ENCODE measurements around the gene RASGEF1C. TPM values are rescaled to one million over a fixed set of nuclear protein-coding genes. Genes with fewer than 3 reads are reported as not detected.

RASGEF1C gene
- not detected in 2 replicates for total RNA-seq

GRCh38 chr5:180209137-180209581 lies at the start of gene RASGEF1C:
RASGEF1C (minus strand) TSS chr5:180209211; CDS start chr5:180138052, 71,159 bp downstream.
- intact Hi-C loops (cut with micrococcal nuclease), result no loop called here

- intact Hi-C loops (cut with micrococcal nuclease), result no loop called here
These were observed 44.2 kb upstream of the RASGEF1C start for GRCh38 chr5:180253036-180253824.

DNA sequence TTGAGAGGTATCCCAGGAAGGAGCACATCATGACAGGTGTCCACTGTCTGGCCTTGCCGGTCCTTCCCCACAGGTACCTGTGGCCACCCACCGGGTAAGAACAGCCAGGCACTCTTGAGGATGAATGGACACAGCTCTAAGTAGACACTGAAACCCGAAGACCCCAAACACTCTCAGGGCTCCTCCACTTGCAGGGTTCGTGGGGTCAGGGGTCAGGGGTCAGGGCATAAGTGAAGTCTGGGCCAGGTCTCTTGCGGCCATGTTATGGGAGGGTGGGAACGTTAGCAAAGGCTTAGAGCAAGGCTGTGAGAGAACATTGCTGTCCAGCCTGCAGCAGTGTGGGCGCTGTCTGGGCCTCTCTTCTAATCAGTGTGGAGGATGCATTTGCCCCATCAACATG lies 42.9 kb upstream of the RASGEF1C start:
- intact Hi-C loops (cut with micrococcal nuclease), result no loop called here

DNA sequence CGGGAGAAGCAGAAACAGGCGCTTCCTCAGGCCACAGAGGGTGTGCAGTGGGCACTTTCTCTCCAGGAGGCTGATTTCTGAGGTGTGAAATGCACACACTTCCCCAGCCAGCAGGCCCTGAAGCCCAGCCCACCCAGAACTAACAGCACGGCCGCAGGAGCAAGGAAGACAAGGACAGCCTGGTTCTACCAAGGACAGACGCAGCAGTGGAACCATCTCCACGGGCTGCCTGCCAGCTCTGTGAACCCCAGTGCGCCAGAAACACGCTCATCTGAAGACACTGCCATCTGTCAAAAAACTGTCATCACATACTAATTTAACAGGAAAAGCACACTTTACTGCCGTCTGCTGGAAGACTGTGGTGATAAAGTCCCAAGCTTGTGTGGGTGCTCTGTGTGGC lies 42.1 kb upstream of the RASGEF1C start:
- intact Hi-C loops (cut with micrococcal nuclease), result no loop called here

DNA sequence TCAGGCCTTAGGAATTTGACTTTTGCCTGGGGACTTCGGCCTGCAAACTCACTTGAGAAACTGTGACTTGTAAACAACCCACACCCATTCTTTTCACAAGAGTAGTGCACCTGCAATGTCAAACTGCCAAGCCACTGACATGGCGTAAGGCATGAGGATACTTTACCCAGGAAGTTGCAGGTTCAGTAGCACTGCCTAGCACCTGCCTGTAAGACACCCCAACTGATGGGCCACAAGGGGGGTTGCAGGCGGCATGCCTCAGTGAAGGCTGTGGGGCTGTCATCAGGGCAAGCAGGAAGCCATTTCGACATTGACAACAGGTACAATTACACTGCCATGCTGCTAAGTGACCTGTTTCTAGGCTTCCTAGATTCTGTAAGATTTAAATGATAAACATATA lies 41.3 kb upstream of the RASGEF1C start:
- intact Hi-C loops (cut with micrococcal nuclease), result no loop called here

- intact Hi-C loops (cut with micrococcal nuclease), result no loop called here
These were observed 32.6 kb upstream of the RASGEF1C start for GRCh38 chr5:180241600-180241999.

GRCh38 chr5:180238631-180239030 lies 29.6 kb upstream of the RASGEF1C start:
- intact Hi-C loops (cut with micrococcal nuclease), result no loop called here

DNA sequence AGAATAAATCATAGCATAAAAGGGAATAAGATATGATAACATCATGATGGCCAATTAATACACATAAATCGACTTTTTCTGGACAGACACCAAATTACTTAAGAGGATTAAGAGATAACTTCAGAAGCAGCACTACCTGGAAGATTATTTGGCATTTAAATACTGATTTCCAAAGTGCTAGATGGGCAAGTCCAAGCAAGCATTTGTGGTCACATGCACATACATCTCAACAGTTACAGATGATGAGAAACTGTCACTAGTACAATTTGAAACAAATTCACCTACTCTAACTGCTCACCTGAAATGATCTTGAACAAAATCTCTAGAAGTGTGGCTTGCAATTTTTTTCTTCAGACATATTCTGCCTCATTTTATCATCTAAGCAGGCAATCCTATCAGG lies 26.8 kb upstream of the RASGEF1C start:
- intact Hi-C loops (cut with micrococcal nuclease), result no loop called here

GRCh38 chr5:180235077-180235476 lies 26.1 kb upstream of the RASGEF1C start:
- intact Hi-C loops (cut with micrococcal nuclease), result no loop called here

DNA sequence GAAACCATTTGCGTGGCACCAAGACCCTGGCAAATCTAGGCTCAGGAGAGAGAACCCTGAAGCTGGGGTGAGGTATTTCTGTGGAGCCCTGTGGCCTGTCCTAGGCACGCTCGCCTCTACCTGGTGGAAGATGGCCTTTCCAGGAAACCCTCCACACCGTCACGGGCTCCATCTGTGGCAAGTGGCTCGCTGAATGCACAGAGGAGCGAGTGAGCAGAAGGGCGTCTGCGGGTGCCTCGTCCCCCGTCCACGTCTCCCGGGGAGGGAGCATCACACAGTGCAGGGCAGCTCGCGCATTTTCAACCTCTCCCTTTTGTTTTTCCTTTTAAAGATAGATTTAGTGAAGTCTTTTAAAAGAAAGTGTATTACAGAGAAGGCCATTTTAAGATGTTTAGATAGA lies 25.3 kb upstream of the RASGEF1C start:
- intact Hi-C loops (cut with micrococcal nuclease), result no loop called here

DNA sequence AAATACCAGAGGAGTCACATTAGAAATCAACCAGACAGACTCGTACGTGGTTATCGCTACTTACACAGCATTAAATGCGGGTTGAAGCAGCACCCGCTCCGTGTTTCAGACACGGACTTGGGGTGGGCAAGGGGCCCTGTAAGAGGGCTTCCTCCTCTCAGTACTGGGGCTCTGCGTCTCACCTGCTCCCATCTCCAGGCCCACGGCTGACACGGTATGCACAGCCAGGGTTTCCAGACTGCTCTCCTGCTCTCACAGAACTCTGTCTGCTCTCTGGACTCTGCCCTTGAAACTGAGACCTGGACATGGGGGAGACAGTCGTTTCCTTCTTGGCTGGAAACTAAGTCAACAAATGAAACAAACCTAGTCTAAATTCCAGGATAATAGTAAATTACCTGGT lies 24.7 kb upstream of the RASGEF1C start:
- intact Hi-C loops (cut with micrococcal nuclease), result no loop called here

GRCh38 chr5:180230017-180230416 lies 21.0 kb upstream of the RASGEF1C start:
- intact Hi-C loops (cut with micrococcal nuclease), result no loop called here

DNA sequence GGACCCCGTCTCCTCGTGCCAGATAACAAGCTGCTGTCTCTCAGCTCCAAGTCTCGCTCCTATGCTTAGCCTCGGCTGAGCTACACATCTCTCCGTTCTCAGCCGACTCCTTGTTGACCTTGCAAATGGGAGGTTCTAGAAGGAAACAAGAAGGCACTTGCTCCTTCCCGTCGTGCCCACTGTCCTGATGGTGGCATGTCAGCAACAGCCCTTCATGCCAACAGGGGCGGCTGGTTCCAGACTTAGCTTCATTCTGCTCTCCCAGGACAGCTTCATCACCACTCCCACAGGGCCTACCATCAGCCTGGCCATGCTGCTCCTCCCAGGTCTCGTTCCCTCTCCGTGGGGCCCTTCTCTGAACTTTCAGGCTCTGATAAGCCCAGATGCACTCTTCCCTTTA lies 13.0 kb upstream of the RASGEF1C start:
- intact Hi-C loops (cut with micrococcal nuclease), result no loop called here

DNA sequence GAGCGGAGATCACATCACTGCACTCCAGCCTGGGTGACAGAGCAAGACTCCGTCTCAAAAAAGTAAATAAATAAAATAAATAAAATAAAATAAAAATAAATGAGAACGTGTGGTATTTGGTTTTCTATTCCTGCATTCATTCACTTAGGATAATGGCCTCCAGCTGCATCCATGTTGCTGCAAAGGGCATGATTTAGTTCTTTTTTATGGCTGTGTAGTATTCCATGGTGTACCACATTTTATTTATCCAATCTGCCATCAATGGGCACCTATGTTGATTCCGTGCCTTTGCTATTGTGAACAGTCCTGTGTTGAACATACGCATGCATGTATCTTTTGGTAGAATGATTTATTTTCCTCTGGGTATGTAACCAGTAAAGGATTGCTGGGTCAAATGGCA lies 8.8 kb upstream of the RASGEF1C start:
- intact Hi-C loops (cut with micrococcal nuclease), result no loop called here

GRCh38 chr5:180216646-180217171 lies 7.7 kb upstream of the RASGEF1C start:
- intact Hi-C loops (cut with micrococcal nuclease), result no loop called here

DNA sequence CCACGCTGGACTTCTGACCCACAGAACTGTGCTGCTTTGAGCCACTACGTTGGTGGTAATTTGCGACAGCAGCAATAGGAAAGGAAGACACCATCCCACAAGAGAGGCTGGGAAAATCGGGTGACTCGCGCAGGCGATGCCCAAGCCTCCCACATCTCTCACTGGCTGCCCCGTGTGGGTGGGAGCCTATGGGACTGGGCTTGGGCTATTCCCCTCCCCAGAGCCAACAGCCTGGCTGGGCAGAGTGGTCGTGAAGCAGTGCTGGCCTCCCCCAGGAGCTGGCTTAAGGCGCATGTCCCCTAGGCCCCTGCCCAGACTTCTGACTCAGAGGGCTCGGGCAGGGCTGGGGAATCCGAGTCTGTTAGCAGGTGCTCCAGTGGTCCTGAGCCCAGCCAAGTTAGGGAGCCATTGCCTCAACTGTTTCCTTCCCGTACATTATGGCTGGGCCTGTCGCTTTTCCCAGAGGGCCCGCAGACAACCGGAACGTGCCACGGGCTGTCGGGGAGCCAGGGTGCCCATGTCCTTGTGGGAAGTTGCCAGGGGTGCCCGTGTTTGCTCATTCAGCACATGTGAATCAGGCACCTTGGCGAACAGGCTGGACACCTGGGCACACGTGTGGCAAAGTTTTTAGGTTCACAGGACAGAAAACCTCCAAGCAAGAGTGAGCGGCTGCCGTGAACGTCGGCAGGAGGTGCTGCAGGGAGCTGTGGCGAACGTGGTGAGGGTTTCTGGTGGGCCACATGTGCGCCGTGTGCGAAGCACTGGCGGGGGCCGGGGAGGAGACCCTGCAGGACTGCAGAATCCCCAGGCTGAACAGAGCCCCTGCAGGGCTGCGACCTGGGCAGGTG lies 7.0 kb upstream of the RASGEF1C start:
- intact Hi-C loops (cut with micrococcal nuclease), result no loop called here

DNA sequence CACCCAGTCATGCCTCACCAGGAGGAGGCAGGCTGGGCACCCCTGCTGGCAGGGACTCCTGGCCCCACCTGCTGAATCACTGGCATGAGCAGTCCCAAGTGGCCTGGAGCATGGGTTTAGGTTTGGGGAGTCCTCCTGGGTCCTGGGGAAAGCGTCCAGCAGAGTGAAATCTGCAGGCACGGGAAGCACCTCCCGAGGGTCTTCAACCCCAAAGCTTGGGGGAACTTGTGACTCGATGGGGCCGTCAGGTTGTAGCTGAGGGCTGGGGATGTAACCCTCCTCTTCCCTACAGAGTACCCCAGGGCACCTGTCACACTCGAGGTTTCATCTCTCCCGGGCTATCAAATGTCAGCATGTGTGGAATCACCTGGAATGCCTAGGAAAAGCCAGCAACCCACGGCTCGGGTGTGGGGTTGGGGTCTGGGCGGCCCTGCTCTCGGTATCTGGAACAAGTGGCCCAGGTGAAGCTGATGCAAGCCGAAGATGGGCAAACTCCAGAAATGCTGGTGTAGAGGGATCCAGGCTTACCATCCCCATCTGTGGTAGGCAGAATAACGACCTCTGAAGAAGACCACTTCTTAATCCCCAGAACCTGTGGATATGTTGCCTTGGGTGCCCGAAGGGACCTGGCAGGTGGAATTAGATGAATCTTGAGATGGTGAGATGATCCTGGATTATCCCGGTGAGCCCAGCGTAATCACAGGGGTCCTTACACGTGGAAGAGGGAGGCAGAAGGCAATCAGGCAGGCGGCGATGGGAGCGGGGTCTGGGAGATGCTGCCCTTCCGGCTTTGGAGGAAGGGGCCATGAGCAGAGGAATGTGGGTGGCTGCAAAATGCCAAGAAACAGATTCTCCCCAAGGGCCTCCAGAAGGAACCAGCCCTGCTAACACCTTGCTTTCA lies 6.1 kb upstream of the RASGEF1C start:
- intact Hi-C loops (cut with micrococcal nuclease), result no loop called here

DNA sequence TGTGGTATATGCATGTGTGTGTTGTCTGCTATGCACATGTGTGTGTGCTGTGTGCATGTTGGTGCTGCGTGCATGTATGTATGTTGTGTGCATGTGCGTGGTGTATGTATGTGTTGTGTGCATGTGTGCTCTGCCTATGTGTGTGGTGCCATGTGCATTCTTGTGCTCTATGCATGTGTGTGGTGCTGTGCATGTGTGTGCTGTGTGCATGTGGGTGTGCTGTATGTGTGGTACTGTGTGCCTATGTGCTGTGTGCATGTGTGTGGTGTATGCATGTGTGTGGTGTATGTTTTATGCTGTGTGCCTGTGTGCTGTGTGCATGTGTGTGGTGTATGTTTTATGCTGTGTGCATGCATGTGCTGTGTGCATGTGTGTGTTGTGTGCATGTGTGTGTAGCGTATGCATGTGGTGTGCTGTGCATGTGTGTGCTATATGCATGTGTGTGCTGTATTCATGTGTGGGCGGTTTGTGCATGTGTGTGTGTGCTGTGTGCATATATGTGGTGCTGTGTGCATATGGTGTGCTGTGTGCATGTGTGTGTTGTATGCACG lies 4.7 kb upstream of the RASGEF1C start:
- intact Hi-C loops (cut with micrococcal nuclease), result no loop called here

DNA sequence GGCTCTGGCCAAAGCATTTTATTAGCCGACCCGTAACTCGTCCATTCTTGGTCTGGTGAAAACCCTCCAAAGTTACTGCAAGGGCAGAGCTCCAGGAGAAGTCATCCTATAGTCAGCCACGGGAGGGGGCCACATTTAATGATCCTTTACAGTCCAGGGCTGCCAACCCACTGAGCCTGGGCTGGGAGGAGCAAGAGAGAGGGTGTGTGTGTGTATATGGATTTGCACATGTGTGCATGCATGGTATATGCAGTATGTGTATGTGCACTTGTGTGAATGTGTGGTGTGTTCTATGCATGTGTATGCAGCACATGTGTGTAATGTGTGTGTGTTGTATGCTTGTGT lies 4.2 kb upstream of the RASGEF1C start:
- intact Hi-C loops (cut with micrococcal nuclease), result no loop called here

- intact Hi-C loops (cut with micrococcal nuclease), result no loop called here
These were observed 3.6 kb upstream of the RASGEF1C start for GRCh38 chr5:180212363-180213255.
